Fibroblast of villous mesenchyme (primary cell): Measurements from ENCODE around the gene GAL. TPM values are rescaled to one million over a fixed set of nuclear protein-coding genes. Genes with fewer than 3 reads are reported as not detected.

ENCODE experiments used
- DNase-seq: peaks from one replicate; pipeline ENCODE4 v3.0.0-alpha.2; 2010; ENCODE audit warnings: low read depth
- H3K4me3 ChIP-seq: 2 replicates; pipeline ENCODE4 v1.5.1; 2011; ENCODE audit warnings: low read depth, mild to moderate bottlenecking, low read length
- total RNA-seq: library from RNA; depleted of rRNA; stranded (reverse); fragments of >200 nt; gene quantifications from 2 replicates; pipeline ENCODE4 v1.2.3, GENCODE V29; 2012
- TF ChIP-seq, protein P1 (sequence below): IDR thresholded peaks from 2 replicates; pipeline ENCODE4 v1.5.1; 2012; ENCODE audit warnings: low read depth, mild to moderate bottlenecking, low read length; ENCODE audit not compliant: insufficient read depth

Gene GAL
- total RNA-seq, 1 donor: not detected

DNA sequence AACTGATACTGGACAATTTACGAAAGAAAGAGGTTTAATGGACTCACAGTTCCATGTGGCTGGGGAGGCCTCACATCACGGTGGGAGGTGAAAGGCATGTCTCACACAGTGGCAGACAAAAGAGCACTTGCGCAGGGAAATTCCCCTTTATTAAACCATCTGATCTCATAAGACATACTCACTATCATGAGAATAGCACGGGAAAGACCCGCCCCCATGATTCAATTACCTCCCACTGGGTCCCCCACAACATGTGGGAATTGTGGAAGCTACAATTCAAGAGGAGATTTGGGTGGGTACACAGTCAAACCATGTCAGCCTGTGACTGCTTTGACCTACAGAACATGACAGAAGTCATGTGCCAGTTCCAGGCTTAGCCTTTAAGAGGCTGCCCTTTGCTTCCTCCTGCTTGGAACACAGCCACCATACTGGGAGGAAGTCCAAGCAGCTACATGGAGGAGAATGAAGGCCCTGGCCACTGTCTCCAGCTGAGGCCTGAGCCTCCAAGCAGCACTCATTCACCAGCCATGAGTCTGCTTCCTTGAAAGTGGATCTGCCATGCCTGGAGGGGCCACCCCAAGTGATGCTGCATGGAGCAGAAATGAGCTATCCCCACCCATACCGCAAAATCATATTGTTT is 10.9 kb upstream of the GAL start:
- H3K4me3 ChIP-seq: no peak overlapping the region
- TF ChIP-seq, protein P1, sequence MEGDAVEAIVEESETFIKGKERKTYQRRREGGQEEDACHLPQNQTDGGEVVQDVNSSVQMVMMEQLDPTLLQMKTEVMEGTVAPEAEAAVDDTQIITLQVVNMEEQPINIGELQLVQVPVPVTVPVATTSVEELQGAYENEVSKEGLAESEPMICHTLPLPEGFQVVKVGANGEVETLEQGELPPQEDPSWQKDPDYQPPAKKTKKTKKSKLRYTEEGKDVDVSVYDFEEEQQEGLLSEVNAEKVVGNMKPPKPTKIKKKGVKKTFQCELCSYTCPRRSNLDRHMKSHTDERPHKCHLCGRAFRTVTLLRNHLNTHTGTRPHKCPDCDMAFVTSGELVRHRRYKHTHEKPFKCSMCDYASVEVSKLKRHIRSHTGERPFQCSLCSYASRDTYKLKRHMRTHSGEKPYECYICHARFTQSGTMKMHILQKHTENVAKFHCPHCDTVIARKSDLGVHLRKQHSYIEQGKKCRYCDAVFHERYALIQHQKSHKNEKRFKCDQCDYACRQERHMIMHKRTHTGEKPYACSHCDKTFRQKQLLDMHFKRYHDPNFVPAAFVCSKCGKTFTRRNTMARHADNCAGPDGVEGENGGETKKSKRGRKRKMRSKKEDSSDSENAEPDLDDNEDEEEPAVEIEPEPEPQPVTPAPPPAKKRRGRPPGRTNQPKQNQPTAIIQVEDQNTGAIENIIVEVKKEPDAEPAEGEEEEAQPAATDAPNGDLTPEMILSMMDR: no peak
- DNase-seq: no peak

DNA sequence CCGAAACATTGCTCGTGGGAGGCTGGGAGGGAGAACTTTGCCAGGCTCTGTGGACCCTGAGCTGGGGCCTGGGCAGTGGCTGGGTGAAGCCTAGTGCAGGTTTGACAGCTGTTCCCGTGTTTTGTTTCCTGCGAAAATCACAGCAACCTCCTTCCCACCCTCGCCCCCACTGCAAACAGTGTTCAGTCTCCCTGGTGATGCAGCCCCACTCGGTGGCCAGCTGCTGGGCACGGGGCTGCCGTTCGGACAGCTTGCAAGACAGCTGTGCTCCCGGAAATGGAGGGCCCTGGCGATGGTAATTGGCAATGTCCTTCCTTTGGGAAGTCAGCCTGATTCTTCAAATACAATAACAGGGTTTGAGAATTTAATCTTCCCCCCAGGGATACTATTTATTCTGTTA is 10.4 kb upstream of the GAL start:
- DNase-seq: no peak
- H3K4me3 ChIP-seq: no peak overlapping the region
- TF ChIP-seq, protein P1: no peak

DNA sequence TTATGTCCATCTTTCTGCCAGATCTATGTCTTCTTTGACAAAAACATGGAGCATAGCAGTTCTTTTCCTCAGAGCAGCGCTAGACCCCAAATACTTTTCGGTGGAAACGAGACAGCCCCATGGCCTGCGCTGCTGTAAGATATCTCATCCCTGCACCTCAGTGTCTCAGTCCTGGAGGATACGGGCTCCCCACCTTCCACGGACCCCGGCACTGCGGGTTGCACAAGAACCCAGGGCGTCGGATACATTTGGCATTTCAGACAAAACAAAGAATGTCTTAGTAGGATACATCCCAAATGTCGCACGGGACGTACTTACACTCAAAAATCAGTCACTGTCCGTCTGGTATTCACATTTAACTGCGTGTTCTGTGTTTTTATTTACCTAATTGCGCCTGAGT is 9.9 kb upstream of the GAL start:
- H3K4me3 ChIP-seq: no peak overlapping the region
- no peak for DNase-seq

DNA sequence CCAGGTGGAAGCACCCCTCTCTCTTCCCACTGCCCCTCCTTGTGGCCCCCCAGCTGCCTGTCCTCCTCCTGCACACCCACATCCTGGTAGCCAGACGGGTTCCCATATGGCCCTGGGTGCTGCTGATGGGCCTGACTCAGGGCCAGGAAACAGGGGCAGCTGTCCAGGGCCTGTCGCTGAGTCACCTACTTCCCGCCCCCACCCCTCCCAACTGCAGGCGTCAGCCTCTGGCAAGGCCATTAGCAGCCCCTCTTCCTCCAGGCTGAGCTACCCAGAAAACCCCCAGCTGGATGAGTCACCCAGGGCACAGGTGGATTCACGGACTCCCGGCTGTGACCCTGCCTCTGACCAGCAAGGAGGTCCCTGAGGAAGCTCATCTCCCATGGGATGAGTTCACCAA is 6.9 kb upstream of the GAL start:
- no peak overlapping the region for H3K4me3 ChIP-seq
- DNase-seq: peak; percentile 62
- TF ChIP-seq, protein P1: no peak

More for the DNA sequence above, 9.9 kb upstream of the GAL start:
- TF ChIP-seq, protein P1: no peak

DNA sequence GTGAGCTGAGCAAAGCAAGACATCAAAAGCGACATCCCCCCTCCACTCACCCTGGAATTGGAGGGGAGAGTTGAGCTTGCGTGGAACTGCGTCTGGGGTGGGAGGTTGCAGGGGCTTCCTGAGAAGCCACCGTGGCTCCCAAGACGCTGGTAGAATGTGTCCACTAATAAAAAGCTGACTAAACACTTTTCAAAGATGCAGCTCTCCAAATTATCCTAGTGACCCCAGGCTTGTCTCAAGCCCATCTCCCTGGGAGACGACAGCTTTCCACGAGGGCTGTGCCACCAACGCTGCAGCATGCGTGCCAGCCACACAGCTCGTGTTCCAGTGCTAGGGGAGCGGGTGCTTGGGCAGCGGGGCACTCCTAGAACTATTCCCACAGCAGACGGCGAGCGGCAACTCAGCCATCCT is 6.3 kb upstream of the GAL start:
- no peak overlapping the region for H3K4me3 ChIP-seq
- TF ChIP-seq, protein P1: no peak
- no peak for DNase-seq

DNA sequence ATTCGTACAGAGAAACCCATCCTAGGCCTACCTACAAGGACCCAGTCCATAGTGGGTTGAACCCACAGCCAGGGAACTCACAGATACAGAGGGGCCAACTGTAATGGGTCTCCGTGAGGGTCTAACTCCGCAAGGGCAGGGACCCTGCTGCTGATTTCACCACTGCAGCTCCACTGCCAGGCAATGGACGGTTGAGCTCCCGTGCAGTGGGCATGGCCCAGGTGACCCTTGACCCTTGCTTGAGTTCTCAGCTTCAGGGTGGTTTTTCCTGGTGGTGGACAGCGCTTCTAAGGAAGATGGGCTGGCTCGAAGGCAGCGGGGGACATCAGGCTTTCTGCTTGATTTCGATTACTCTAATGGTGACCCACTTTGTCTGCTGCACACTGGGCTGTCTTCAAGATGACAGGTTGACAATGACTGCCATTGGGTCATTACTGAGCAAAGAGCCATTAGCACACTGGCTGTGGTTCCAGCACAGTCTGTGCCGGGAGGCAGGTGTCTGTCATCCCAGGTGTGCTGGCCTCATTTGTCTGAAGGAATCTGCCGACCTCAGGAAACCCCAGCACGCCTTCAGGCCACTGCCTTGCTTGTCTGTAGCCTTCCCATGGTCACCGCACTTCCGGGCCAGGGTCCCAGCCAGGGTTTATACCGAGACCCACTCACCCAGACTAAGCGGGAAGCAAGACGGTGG is 3.7 kb upstream of the GAL start:
- DNase-seq: no peak
- no peak overlapping the region for H3K4me3 ChIP-seq
- TF ChIP-seq, protein P1: no peak
